KMS-11 (cell line): Measurements from ENCODE around the gene MYL5.
"Not testable (repeated sequence)": the region's sequence is repeated elsewhere in the genome, so short reads cannot be mapped to it uniquely, and the experiment has no call there.

Experiments used
- H2AFZ ChIP-seq: fragments of 200-600 bp; sonication (generic); 2 replicates; pipeline ENCODE4 v1.6.1; 2016; ENCODE audit warnings: antibody characterized with exemption, mixed run types, low read depth
- H3K27ac ChIP-seq: fragments of 200-600 bp; sonication (generic); 2 replicates; pipeline ENCODE4 v1.6.1; 2016; ENCODE audit warnings: mild to moderate bottlenecking, mixed run types
- H3K27me3 ChIP-seq: fragments of 200-600 bp; sonication (generic); 2 replicates; pipeline ENCODE4 v1.6.1; 2017; ENCODE audit warnings: mild to moderate bottlenecking, low read depth, mixed run types, moderate library complexity; ENCODE audit not compliant: insufficient read depth
- H3K36me3 ChIP-seq: fragments of 200-600 bp; sonication (generic); 2 replicates; pipeline ENCODE4 v1.6.1; 2017; ENCODE audit warnings: mild to moderate bottlenecking, mixed run types; ENCODE audit not compliant: insufficient read depth
- H3K4me1 ChIP-seq: fragments of 200-600 bp; sonication (generic); 2 replicates; pipeline ENCODE4 v1.6.1; 2016; ENCODE audit warnings: mild to moderate bottlenecking, low read depth, mixed run types; ENCODE audit not compliant: poor library complexity, severe bottlenecking
- H3K4me2 ChIP-seq: fragments of 200-600 bp; sonication (generic); 2 replicates; pipeline ENCODE4 v1.7.0; 2016; ENCODE audit warnings: mild to moderate bottlenecking, mixed run types
- H3K4me3 ChIP-seq: fragments of 200-600 bp; sonication (generic); IDR thresholded peaks from 2 replicates; pipeline ENCODE4 v1.6.1; 2017; ENCODE audit warnings: low read depth, low read length, mixed read lengths; ENCODE audit not compliant: insufficient read depth
- H3K79me2 ChIP-seq: fragments of 200-600 bp; sonication (generic); 2 replicates; pipeline ENCODE4 v1.6.1; 2016; ENCODE audit warnings: low read depth, mixed run types; ENCODE audit not compliant: insufficient read depth
- H3K9ac ChIP-seq: fragments of 200-600 bp; sonication (generic); 2 replicates; pipeline ENCODE4 v1.6.1; 2016; ENCODE audit warnings: mild to moderate bottlenecking, mixed run types
- H4K20me1 ChIP-seq: fragments of 200-600 bp; sonication (generic); 2 replicates; pipeline ENCODE4 v1.6.1; 2016; ENCODE audit warnings: mild to moderate bottlenecking, mixed run types; ENCODE audit not compliant: insufficient read depth
- CTCF ChIP-seq: fragments of 200-600 bp; sonication (generic); conservative IDR thresholded peaks from 2 replicates; pipeline ENCODE4 v1.6.1; 2017; ENCODE audit warnings: low read depth, mild to moderate bottlenecking, antibody characterized with exemption, low read length, moderate library complexity, mixed read lengths

MYL5 gene

GRCh38 chr4:729336-730315 is 55.3 kb downstream of the MYL5 start:
- Histone ChIP-seq H4K20me1 (no peaks in the 10 kb centered on the region), H3K36me3 (no peaks in the 10 kb centered on the region), H3K79me2 (no peaks in the 10 kb centered on the region), H3K27me3 (no peaks in the 10 kb centered on the region), H3K4me3 (no peak overlapping the region), H3K4me1 (no peaks in the 10 kb centered on the region), H2AFZ (no peak overlapping the region), H3K9ac (no peak overlapping the region), H3K4me2 (no peak overlapping the region), H3K27ac (no peak overlapping the region)
- no peak for TF ChIP-seq CTCF

- Histone ChIP-seq H3K4me1 (no peaks in the 10 kb centered on the region), H3K27me3 (no peaks in the 10 kb centered on the region), H3K36me3 (no peaks in the 10 kb centered on the region), H3K79me2 (no peaks in the 10 kb centered on the region), H2AFZ (no peak overlapping the region), H3K4me2 (no peak overlapping the region), H3K4me3 (no peak overlapping the region), H3K9ac (no peak overlapping the region), H4K20me1 (no peaks in the 10 kb centered on the region), H3K27ac (no peak overlapping the region)
- TF ChIP-seq CTCF = no peak
Measured at GRCh38 chr4:730511-730910, 56.2 kb downstream of the MYL5 start.

- H3K4me3 ChIP-seq, H3K79me2 ChIP-seq, H3K27me3 ChIP-seq, H2AFZ ChIP-seq, H3K27ac ChIP-seq, H3K36me3 ChIP-seq, H4K20me1 ChIP-seq, H3K4me1 ChIP-seq, H3K4me2 ChIP-seq, H3K9ac ChIP-seq: not testable (repeated sequence)
Measured at GRCh38 chr4:730946-731904, 56.9 kb downstream of the MYL5 start.
